Esophagus muscularis mucosa (tissue), 4 donors: ENCODE data around the gene LYSMD4. TPM values are rescaled to one million over a fixed set of nuclear protein-coding genes. Genes with fewer than 3 reads are reported as not detected.

ENCODE experiments used
- DNase-seq: peaks from one replicate; pipeline ENCODE4 v3.0.0-alpha.2; 2017; ENCODE audit errors: extremely low spot score
- H3K27ac ChIP-seq, 4 donors: fragments of 200-600 bp; sonication (generic); replicated peaks in 1 of 4; 1 replicate in 3 of 4; 2 replicates in 1 of 4; pipeline ENCODE4 v1.5.1; 2016 to 2019; ENCODE audit warnings: mild to moderate bottlenecking in 1 of 4
- H3K27me3 ChIP-seq, 4 donors: fragments of 200-600 bp; sonication (generic); one replicate each; pipeline versions ENCODE4 v1.5.1 to v1.6.0; 2016 to 2019
- H3K36me3 ChIP-seq, 4 donors: fragments of 200-600 bp; sonication (generic); one replicate each; pipeline ENCODE4 v1.5.1; 2016 to 2019
- H3K4me1 ChIP-seq, 4 donors: fragments of 200-600 bp; sonication (generic); one replicate each; pipeline ENCODE4 v1.5.1; 2016 to 2019
- H3K4me3 ChIP-seq, 4 donors: fragments of 200-600 bp; sonication (generic); 1 replicate in 2 of 4; 2 replicates in 2 of 4; pipeline ENCODE4 v1.5.1; 2016 to 2019; ENCODE audit warnings: mild to moderate bottlenecking in 4 of 4, moderate library complexity in 1 of 4
- H3K9me3 ChIP-seq, 4 donors: fragments of 200-600 bp; sonication (generic); 1 replicate in 3 of 4; 2 replicates in 1 of 4; pipeline ENCODE4 v1.5.1; 2016 to 2019
- CTCF ChIP-seq, 3 experiments: fragments of 200-600 bp in 2 of 3; fragments of 450-650 bp in 1 of 3; sonication (generic) in 2 of 3; IDR thresholded peaks; one replicate each; pipeline ENCODE4 v1.5.1; 2017 to 2019; ENCODE audit warnings: antibody characterized with exemption in 3 of 3, mild to moderate bottlenecking in 2 of 3, moderate library complexity in 1 of 3
- EP300 ChIP-seq: sonication (generic); formaldehyde crosslinking; IDR thresholded peaks from one replicate; pipeline ENCODE4 v1.6.1; 2017; ENCODE audit warnings: antibody characterized with exemption
- POLR2A ChIP-seq: fragments of 450-650 bp; IDR thresholded peaks from one replicate; pipeline ENCODE4 v1.6.1; 2017; ENCODE audit warnings: antibody characterized with exemption, moderate library complexity, mild to moderate bottlenecking, low read depth
- POLR2AphosphoS5 ChIP-seq, 2 donors: sonication (generic); formaldehyde crosslinking; IDR thresholded peaks; one replicate each; pipeline ENCODE4 v1.6.1; 2017; ENCODE audit warnings: antibody characterized with exemption in 2 of 2
- WGBS: methylation state at CpG from one replicate; pipeline ENCODE4 v1.1.5; 2018; 5-methylcytosine and 5-hydroxymethylcytosine counted together
- intact Hi-C: fragments of 100-400 bp; cut with DNase I; formaldehyde crosslinking; loops from one replicate; pipeline ENCODE4 v1.15.1; 2023
- total RNA-seq, 4 donors: library from RNA; depleted of rRNA; stranded (reverse); fragments of >200 nt; gene quantifications; one replicate each; pipeline versions ENCODE4 v1.1.0 to v1.2.1, GENCODE V29; 2016

The LYSMD4 gene
- total RNA-seq, 4 donors from 2014 or later = 7.6 to 15.8 (median 15.2) TPM

- no peak for DNase-seq
- Histone ChIP-seq H3K9me3 (no peaks in the 10 kb centered on the region), H3K4me3 (no peak overlapping the region), H3K4me1 (peaks cover 22 to 37% (median 28%) of the 10 kb centered on the region in 4 donors), H3K36me3 (peaks cover 0 to 11% (median 4%) of the 10 kb centered on the region in 4 donors), H3K27me3 (no peaks in the 10 kb centered on the region), H3K27ac (no peak overlapping the region)
- 76% methylated on average over 4 of the region's 4 CpGs for WGBS
- TF ChIP-seq EP300 (no peak), POLR2A (no peak), POLR2AphosphoS5 (IDR thresholded peaks at IDR 0.05) (no peak), CTCF (IDR thresholded peaks at IDR 0.05) (no peak)
- intact Hi-C loops = no loop called here
Measured at GRCh38 chr15:99721896-99722295, 11.3 kb downstream of the LYSMD4 start.

GRCh38 chr15:99721104-99721778, 12.0 kb downstream of the LYSMD4 start:
- Histone ChIP-seq H3K36me3 (peaks cover 0 to 16% (median 5%) of the 10 kb centered on the region in 4 donors), H3K4me1 (peaks cover 29 to 43% (median 35%) of the 10 kb centered on the region in 4 donors), H3K9me3 (no peaks in the 10 kb centered on the region), H3K27ac (no peak overlapping the region), H3K27me3 (no peaks in the 10 kb centered on the region), H3K4me3 (no peak overlapping the region)
- TF ChIP-seq EP300 = no peak
- no peak for TF ChIP-seq CTCF (IDR thresholded peaks at IDR 0.05)
- no peak for TF ChIP-seq POLR2AphosphoS5 (IDR thresholded peaks at IDR 0.05)
- intact Hi-C loops = no loop called here
- DNase-seq = peak; percentile 55
- 85% methylated on average over 3 of the region's 3 CpGs for WGBS

GRCh38 chr15:99720533-99720932, 12.7 kb downstream of the LYSMD4 start:
- Histone ChIP-seq H3K9me3 (no peaks in the 10 kb centered on the region), H3K36me3 (peaks cover 0 to 23% (median 7%) of the 10 kb centered on the region in 4 donors), H3K4me3 (no peak overlapping the region), H3K4me1 (peaks cover 31 to 50% (median 37%) of the 10 kb centered on the region in 4 donors), H3K27me3 (no peaks in the 10 kb centered on the region), H3K27ac (no peak overlapping the region)
- intact Hi-C loops = no loop called here
- TF ChIP-seq POLR2AphosphoS5 (IDR thresholded peaks at IDR 0.05) = no peak
- TF ChIP-seq CTCF (IDR thresholded peaks at IDR 0.05) = no peak
- TF ChIP-seq POLR2A = no peak
- no peak for TF ChIP-seq EP300
- 85% methylated on average over 7 of the region's 7 CpGs for WGBS
- DNase-seq = no peak

- WGBS = 79% methylated on average over 5 of the region's 5 CpGs
Measured at GRCh38 chr15:99719096-99719541, 14.1 kb downstream of the LYSMD4 start.

More at GRCh38 chr15:99719096-99719541, 14.1 kb downstream of the LYSMD4 start:
- H3K27ac ChIP-seq = no peak overlapping the region
- H3K4me1 ChIP-seq = peaks cover 34 to 53% (median 40%) of the 10 kb centered on the region in 4 donors
- no peaks in the 10 kb centered on the region for H3K9me3 ChIP-seq
- no peak overlapping the region for H3K4me3 ChIP-seq
- no peaks in the 10 kb centered on the region for H3K27me3 ChIP-seq
- TF ChIP-seq POLR2A = no peak
- TF ChIP-seq POLR2AphosphoS5 (IDR thresholded peaks at IDR 0.05) = no peak
- no peak for TF ChIP-seq CTCF (IDR thresholded peaks at IDR 0.05)
- no peak for TF ChIP-seq EP300
- intact Hi-C loops = no loop called here
- no peak for DNase-seq
- peaks cover 0 to 33% (median 12%) of the 10 kb centered on the region in 4 donors for H3K36me3 ChIP-seq
